Trophoblast cell (in vitro differentiated cells and primary cell): ENCODE results near the gene TMEM185B.
A peak's percentile ranks its signal among the peaks of the same experiment; 100 is the strongest.

Experiments
- DNase-seq, 2 donors: peaks; one replicate each; pipeline ENCODE4 v3.0.0-alpha.2; 2016
- H2AFZ ChIP-seq: 2 replicates; pipeline ENCODE4 v1.6.1; 2013; ENCODE audit warnings: low read length, moderate library complexity, mild to moderate bottlenecking; ENCODE audit not compliant: insufficient read depth, poor library complexity
- H2AK5ac ChIP-seq: 2 replicates; pipeline ENCODE4 v1.6.1; 2013; ENCODE audit warnings: mild to moderate bottlenecking, low read length
- H2BK120ac ChIP-seq: 2 replicates; pipeline ENCODE4 v1.6.1; 2013; ENCODE audit warnings: low read length, mild to moderate bottlenecking, moderate library complexity; ENCODE audit not compliant: insufficient read depth, poor library complexity
- H2BK12ac ChIP-seq: 2 replicates; pipeline ENCODE4 v1.6.1; 2013; ENCODE audit warnings: mild to moderate bottlenecking, low read length, moderate library complexity
- H2BK5ac ChIP-seq: 2 replicates; pipeline ENCODE4 v1.6.1; 2013; ENCODE audit warnings: low read length, low read depth, moderate library complexity, mild to moderate bottlenecking; ENCODE audit not compliant: poor library complexity
- H3K14ac ChIP-seq: 2 replicates; pipeline ENCODE4 v1.6.1; 2013; ENCODE audit warnings: mild to moderate bottlenecking, low read length
- H3K18ac ChIP-seq: 2 replicates; pipeline ENCODE4 v1.6.1; 2013; ENCODE audit warnings: mild to moderate bottlenecking, low read length
- H3K23ac ChIP-seq: 2 replicates; pipeline ENCODE4 v1.6.1; 2013; ENCODE audit warnings: low read length
- H3K27ac ChIP-seq: 2 replicates; pipeline ENCODE4 v1.5.1; 2013; ENCODE audit warnings: low read depth, mild to moderate bottlenecking, inconsistent platforms, low read length, moderate library complexity
- H3K27me3 ChIP-seq: 2 replicates; pipeline ENCODE4 v1.6.1; 2013; ENCODE audit warnings: inconsistent platforms, mild to moderate bottlenecking, low read length, moderate library complexity; ENCODE audit not compliant: insufficient read depth
- H3K36me3 ChIP-seq, 2 experiments: 1 replicate in 1 of 2; 2 replicates in 1 of 2; pipeline ENCODE4 v1.6.1; 2013; ENCODE audit warnings: low read length in 2 of 2, mild to moderate bottlenecking in 2 of 2, moderate library complexity in 1 of 2; ENCODE audit not compliant: insufficient read depth in 2 of 2, control insufficient read depth in 1 of 2
- H3K4ac ChIP-seq: 2 replicates; pipeline ENCODE4 v1.6.1; 2013; ENCODE audit warnings: low read depth, mild to moderate bottlenecking, low read length, moderate library complexity
- H3K4me1 ChIP-seq, 2 experiments: 1 replicate in 1 of 2; 2 replicates in 1 of 2; pipeline ENCODE4 v1.6.1; 2013; ENCODE audit warnings: low read length in 2 of 2, mild to moderate bottlenecking in 2 of 2, moderate library complexity in 1 of 2; ENCODE audit not compliant: insufficient read depth in 2 of 2, control insufficient read depth in 1 of 2
- H3K4me2 ChIP-seq: 2 replicates; pipeline ENCODE4 v1.6.1; 2013; ENCODE audit warnings: inconsistent platforms, mild to moderate bottlenecking, low read length, moderate library complexity
- H3K4me3 ChIP-seq: 2 replicates; pipeline ENCODE4 v1.5.1; 2013; ENCODE audit warnings: mild to moderate bottlenecking, low read depth, low read length, inconsistent platforms
- H3K79me1 ChIP-seq: one replicate; pipeline ENCODE4 v1.6.1; 2013; ENCODE audit warnings: low read length
- H3K79me2 ChIP-seq: 2 replicates; pipeline ENCODE4 v1.6.1; 2013; ENCODE audit warnings: low read length, mild to moderate bottlenecking; ENCODE audit not compliant: control insufficient read depth, insufficient read depth, poor library complexity
- H3K9ac ChIP-seq: 2 replicates; pipeline ENCODE4 v1.6.1; 2013; ENCODE audit warnings: mild to moderate bottlenecking, low read length
- H3K9me3 ChIP-seq: 2 replicates; pipeline ENCODE4 v1.6.1; 2013; ENCODE audit warnings: low read depth, mild to moderate bottlenecking, control low read depth, inconsistent platforms, low read length; ENCODE audit not compliant: insufficient read depth
- H4K12ac ChIP-seq: 2 replicates; pipeline ENCODE4 v1.6.1; 2013; ENCODE audit warnings: low read depth, mild to moderate bottlenecking, low read length, moderate library complexity
- H4K8ac ChIP-seq: 2 replicates; pipeline ENCODE4 v1.6.1; 2013; ENCODE audit warnings: low read depth, mild to moderate bottlenecking, low read length, moderate library complexity
- H4K91ac ChIP-seq: one replicate; pipeline ENCODE4 v1.6.1; 2013; ENCODE audit warnings: low read depth, mild to moderate bottlenecking, low read length, moderate library complexity
- WGBS: extraction: QIAGEN DNeasy Blood & Tissue Kit; methylation state at CpG from one replicate; pipeline ENCODE4 v1.1.7; 2013; ENCODE audit warnings: missing lambda C conversion rate; ENCODE audit not compliant: insufficient read length, insufficient coverage; ENCODE audit errors: extremely low coverage; 5-methylcytosine and 5-hydroxymethylcytosine counted together

Gene TMEM185B

DNA sequence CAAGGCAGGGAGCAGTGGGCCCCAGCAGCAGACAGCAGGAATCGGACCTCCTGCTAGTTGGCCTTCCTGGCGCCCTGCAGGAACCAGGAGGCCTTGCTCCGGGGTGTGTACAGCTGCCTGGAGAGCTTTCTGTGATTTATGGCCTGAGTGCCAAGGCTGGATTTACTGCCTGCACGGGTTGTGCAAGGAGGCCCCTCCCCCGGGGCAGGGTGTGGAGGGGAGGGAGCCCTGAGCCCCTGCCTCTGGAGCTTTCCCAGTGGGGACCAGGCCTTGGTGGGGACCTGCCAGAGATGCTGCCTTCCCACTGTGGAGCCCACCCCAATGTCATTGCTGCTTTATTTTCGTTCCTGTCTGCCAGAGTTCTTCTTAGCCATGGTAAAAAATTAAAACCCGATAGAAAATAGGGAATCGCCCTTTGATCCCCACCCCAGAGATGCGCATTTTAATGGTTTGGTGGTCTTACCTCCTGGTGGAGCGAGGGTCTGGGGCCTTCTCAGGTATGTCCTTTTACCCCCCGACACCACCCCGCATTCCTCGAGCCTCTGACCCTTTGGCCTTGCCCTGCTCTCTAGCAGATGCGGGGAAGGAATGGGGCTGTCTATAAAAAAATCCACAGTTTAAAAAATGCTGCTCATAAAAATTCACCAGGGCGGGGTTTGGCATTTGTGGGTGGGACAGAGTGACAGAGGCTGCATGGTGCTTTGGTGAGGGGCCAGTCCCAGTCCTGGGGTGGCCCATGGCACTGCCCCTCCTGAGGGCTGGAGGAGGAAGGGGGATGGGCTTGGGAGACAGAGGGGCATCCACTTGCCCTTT is 22.5 kb upstream of the TMEM185B start:
- Histone ChIP-seq H3K9me3 (peaks cover 4% of the 10 kb centered on the region), H3K4ac (no peak overlapping the region), H3K27ac (no peak overlapping the region), H3K23ac (no peak overlapping the region), H3K27me3 (no peaks in the 10 kb centered on the region), H3K14ac (no peak overlapping the region), H3K4me1 (peaks cover 26 to 32% of the 10 kb centered on the region in 2 experiments), H2AFZ (no peak overlapping the region), H3K18ac (no peak overlapping the region), H3K9ac (no peak overlapping the region), H2BK12ac (no peak overlapping the region), H4K91ac (no peak overlapping the region), H2BK120ac (no peak overlapping the region), H3K79me1 (peaks cover 3% of the 10 kb centered on the region), H3K79me2 (no peaks in the 10 kb centered on the region), H2AK5ac (no peak overlapping the region), H4K8ac (no peak overlapping the region), H3K4me3 (no peak overlapping the region), H3K4me2 (no peak overlapping the region), H4K12ac (no peak overlapping the region), H2BK5ac (no peak overlapping the region), H3K36me3 (no peaks in the 10 kb centered on the region)
- no CpG with 5 or more reads among the region's 15 CpGs for WGBS
- no peak for DNase-seq

DNA sequence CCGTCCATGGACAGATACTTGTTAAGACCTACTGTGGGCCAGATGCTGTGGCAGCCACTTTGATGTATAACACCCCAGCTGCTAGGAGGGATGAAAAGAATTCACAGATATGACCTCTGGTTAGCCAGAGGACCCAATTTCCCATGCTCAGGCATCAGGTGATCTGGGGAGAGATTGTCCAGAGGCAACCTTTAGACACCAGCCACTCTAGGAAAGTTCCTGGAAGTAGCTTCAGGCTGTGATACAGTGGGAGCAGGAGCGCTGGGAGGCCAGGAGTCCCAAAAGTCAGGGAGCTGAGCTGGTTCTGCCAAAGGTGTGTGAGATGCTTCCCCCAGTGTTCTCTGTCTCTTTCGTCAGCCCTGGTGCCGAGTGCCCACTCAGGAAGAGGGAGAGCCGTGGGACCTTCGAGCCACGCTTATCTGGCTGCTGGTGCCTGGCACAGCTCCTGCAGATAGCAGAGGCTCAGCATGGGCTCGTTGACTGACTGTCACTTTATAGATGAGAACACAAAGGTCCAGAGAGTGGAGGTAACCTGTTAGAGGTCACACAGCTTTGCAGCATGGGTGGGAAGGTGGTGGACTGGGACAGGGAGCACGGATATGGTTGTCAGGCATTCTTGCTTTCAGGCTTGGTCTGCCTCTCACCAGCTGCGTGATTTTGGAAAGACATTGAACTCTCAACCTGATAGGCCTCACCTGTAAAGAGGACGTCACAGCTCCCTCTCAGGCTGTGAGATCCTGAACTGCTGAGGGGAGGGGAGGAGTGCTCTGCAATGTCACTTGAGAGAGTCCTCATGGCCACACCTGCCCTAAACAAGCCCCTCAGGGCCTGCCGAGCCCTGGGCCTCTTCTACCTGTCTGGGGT is 21.7 kb upstream of the TMEM185B start:
- Histone ChIP-seq H3K14ac (no peak overlapping the region), H2BK12ac (no peak overlapping the region), H3K23ac (no peak overlapping the region), H4K91ac (peak overlapping the region; percentile 16), H3K4ac (no peak overlapping the region), H4K8ac (no peak overlapping the region), H3K4me2 (no peak overlapping the region), H2AK5ac (no peak overlapping the region), H3K18ac (no peak overlapping the region), H2BK120ac (no peak overlapping the region), H3K4me1 (peaks cover 26 to 33% of the 10 kb centered on the region in 2 experiments), H2BK5ac (no peak overlapping the region), H3K4me3 (no peak overlapping the region), H3K9ac (no peak overlapping the region), H3K27me3 (no peaks in the 10 kb centered on the region), H3K27ac (no peak overlapping the region), H2AFZ (no peak overlapping the region), H3K36me3 (no peaks in the 10 kb centered on the region), H4K12ac (no peak overlapping the region), H3K79me1 (peaks cover 3% of the 10 kb centered on the region), H3K9me3 (peaks cover 4% of the 10 kb centered on the region), H3K79me2 (no peaks in the 10 kb centered on the region)
- WGBS, result no CpG with 5 or more reads among the region's 12 CpGs
- no peak for DNase-seq

DNA sequence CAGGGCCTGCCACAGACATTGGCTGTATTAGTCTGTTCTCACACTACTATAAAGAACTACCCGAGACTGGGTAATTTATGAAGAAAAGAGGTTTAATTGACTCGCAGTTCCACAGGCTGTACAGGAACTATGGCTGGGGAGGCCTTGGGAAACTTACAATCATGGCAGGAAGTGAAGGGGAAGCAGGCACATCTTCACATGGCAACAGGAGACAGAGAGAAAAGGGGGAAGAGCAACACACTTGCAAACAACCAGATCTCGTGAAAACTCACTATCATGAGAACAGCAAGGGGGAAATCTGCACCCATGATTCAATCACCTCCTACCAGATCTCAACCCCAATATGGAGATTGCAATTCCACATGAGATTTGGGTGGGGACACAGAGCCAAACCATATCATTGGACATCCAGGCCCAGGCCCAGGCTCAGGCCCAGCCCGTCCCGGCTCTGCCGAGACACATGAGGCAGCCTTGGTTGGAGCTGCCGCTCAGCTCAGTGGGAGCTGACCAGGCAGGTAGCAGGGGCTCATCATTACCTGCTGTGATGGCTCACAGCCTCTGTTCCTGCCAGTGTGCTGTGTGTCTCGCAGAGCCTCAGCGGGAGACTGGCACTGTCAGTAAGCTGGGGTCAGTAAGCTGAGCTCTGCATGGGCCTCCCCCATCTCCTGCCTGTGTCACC is 20.8 kb upstream of the TMEM185B start:
- H2BK120ac ChIP-seq, result no peak overlapping the region
- H4K91ac ChIP-seq, result no peak overlapping the region
- no CpG with 5 or more reads among the region's 9 CpGs for WGBS
- no peak overlapping the region for H2AFZ ChIP-seq
- H3K36me3 ChIP-seq, result no peaks in the 10 kb centered on the region
- H2BK5ac ChIP-seq, result no peak overlapping the region
- H3K79me1 ChIP-seq, result peaks cover 3% of the 10 kb centered on the region
- H2AK5ac ChIP-seq, result no peak overlapping the region
- H3K4me1 ChIP-seq, result peaks cover 32 to 42% of the 10 kb centered on the region in 2 experiments
- no peaks in the 10 kb centered on the region for H3K79me2 ChIP-seq
- H3K4ac ChIP-seq, result no peak overlapping the region
- no peak overlapping the region for H3K9ac ChIP-seq
- no peak overlapping the region for H3K23ac ChIP-seq
- no peak overlapping the region for H4K12ac ChIP-seq
- H4K8ac ChIP-seq, result no peak overlapping the region
- H3K27ac ChIP-seq, result no peak overlapping the region
- H3K9me3 ChIP-seq, result peaks cover 4% of the 10 kb centered on the region
- no peak overlapping the region for H3K18ac ChIP-seq
- DNase-seq, result no peak
- no peak overlapping the region for H2BK12ac ChIP-seq
- H3K4me3 ChIP-seq, result no peak overlapping the region
- no peak overlapping the region for H3K4me2 ChIP-seq
- no peak overlapping the region for H3K14ac ChIP-seq
- no peaks in the 10 kb centered on the region for H3K27me3 ChIP-seq

DNA sequence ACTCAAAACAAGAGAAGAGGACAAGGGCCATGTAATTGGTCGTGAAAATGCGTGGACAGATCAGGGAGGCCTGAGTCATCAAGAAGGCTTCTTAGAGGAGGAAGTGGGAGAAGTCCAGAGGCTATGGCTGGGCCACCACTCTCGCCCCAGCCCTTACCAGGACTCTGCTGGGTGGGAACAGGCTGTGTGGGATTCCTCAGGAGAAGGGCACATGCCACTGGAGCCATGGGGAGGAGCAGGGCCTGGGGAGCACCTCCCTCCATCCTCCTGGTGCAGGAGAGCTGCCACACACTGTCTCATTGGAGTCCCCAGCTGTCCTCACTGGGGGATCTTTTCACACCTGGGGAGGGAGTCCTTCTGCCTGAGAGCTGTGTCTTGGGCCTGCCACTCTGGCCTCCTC is 20.0 kb upstream of the TMEM185B start:
- no CpG with 5 or more reads among the region's 3 CpGs for WGBS
- H3K36me3 ChIP-seq, result no peaks in the 10 kb centered on the region
- H3K23ac ChIP-seq, result no peak overlapping the region
- peak in 1 of 2 donors; percentile 30 for DNase-seq
- H2AK5ac ChIP-seq, result no peak overlapping the region
- no peaks in the 10 kb centered on the region for H3K27me3 ChIP-seq
- peaks cover 4% of the 10 kb centered on the region for H3K9me3 ChIP-seq
- H4K8ac ChIP-seq, result no peak overlapping the region
- no peak overlapping the region for H2BK5ac ChIP-seq
- H3K79me2 ChIP-seq, result no peaks in the 10 kb centered on the region
- no peak overlapping the region for H4K91ac ChIP-seq
- H2AFZ ChIP-seq, result no peak overlapping the region
- no peak overlapping the region for H3K18ac ChIP-seq
- H3K4me3 ChIP-seq, result no peak overlapping the region
- no peak overlapping the region for H2BK12ac ChIP-seq
- H3K9ac ChIP-seq, result no peak overlapping the region
- peaks cover 3% of the 10 kb centered on the region for H3K79me1 ChIP-seq
- peaks cover 39 to 50% of the 10 kb centered on the region in 2 experiments for H3K4me1 ChIP-seq
- no peak overlapping the region for H3K14ac ChIP-seq
- H2BK120ac ChIP-seq, result no peak overlapping the region
- H3K27ac ChIP-seq, result no peak overlapping the region
- no peak overlapping the region for H3K4ac ChIP-seq
- H3K4me2 ChIP-seq, result no peak overlapping the region
- H4K12ac ChIP-seq, result no peak overlapping the region
